Activated T-cell treated with anti-CD3 and anti-CD28 coated beads for 4 hours (primary cell): ENCODE results near the gene SEMA3F.

ENCODE experiments used
- DNase-seq: peaks from one replicate; pipeline ENCODE4 v3.0.0-alpha.2; 2020

The SEMA3F gene

GRCh38 chr3:50236484-50237132 lies 81.5 kb downstream of the SEMA3F start:
- DNase-seq: no peak

- no peak for DNase-seq
These were observed 82.1 kb downstream of the SEMA3F start for GRCh38 chr3:50237133-50237651.

GRCh38 chr3:50237754-50238548 lies 82.8 kb downstream of the SEMA3F start:
- peak; percentile 70 for DNase-seq

- DNase-seq: no peak
These were observed 83.5 kb downstream of the SEMA3F start for GRCh38 chr3:50238549-50239026.
